Measurements from ENCODE around the gene VTI1A. TPM values are rescaled to one million over a fixed set of nuclear protein-coding genes. Genes with fewer than 3 reads are reported as not detected.

The VTI1A gene
- total and polyA plus RNA-seq, 2 experiments from 2014 or later, result 26.8 to 31.0 TPM

GRCh38 chr10:112820320-112820719 is 373.3 kb downstream of the VTI1A start:
- no peak for TF ChIP-seq JUNB (IDR thresholded peaks at IDR 0.05; ENCODE audit: unreplicated experiment)
- no peak for TF ChIP-seq ZNF462 (CRISPR knock-in tag; IDR thresholded peaks at IDR 0.05)
- no peak for TF ChIP-seq STAT1 (IDR thresholded peaks at IDR 0.05; ENCODE audit: unreplicated experiment)
- no peak for TF ChIP-seq CTCF (conservative IDR thresholded peaks at IDR 0.05; ENCODE audit: low read depth in 2 of 2)
- TF ChIP-seq EZH2 (IDR thresholded peaks at IDR 0.05; ENCODE audit: low read depth, unreplicated experiment), result no peak
- TF ChIP-seq REST (IDR thresholded peaks at IDR 0.05; ENCODE audit: unreplicated experiment), result no peak
- TF ChIP-seq POLR2AphosphoS5 (IDR thresholded peaks at IDR 0.05; ENCODE audit: low read depth), result no peak
- no peak for DNase-seq (ENCODE audit: low spot score)
- H3K36me3 Mint-ChIP-seq (ENCODE audit: low read depth), result no peaks in the 10 kb centered on the region

More at GRCh38 chr10:112820320-112820719, 373.3 kb downstream of the VTI1A start:
- H3K4me3 ChIP-seq, result no peak overlapping the region
- no peak overlapping the region for H3K27ac ChIP-seq (ENCODE audit: low read depth)
- no peak overlapping the region for H3K27ac Mint-ChIP-seq
- H3K9me2 ChIP-seq (ENCODE audit: insufficient read depth), result peaks cover 4% of the 10 kb centered on the region
- peaks cover 8% of the 10 kb centered on the region for H3K27me3 Mint-ChIP-seq (ENCODE audit: insufficient read depth, low read depth, poor library complexity)
- no peak for ATAC-seq
- H3K9me3 Mint-ChIP-seq, result no peaks in the 10 kb centered on the region
- H3K27me3 ChIP-seq (ENCODE audit: insufficient read depth), result no peaks in the 10 kb centered on the region
- no peak overlapping the region for H3K4me3 Mint-ChIP-seq
- no peak overlapping the region for H2AFZ ChIP-seq
- no peaks in the 10 kb centered on the region for H3K79me2 ChIP-seq (replicated peaks; ENCODE audit: insufficient read depth)
- no peaks in the 10 kb centered on the region for H4K20me1 ChIP-seq (replicated peaks; ENCODE audit: insufficient read depth)
- H3K4me2 ChIP-seq, result no peak overlapping the region
- no peaks in the 10 kb centered on the region; the same call in 1 of the 2 replicates for H3K36me3 ChIP-seq (ENCODE audit: insufficient read depth)
- peaks cover 48% of the 10 kb centered on the region for H3K4me1 Mint-ChIP-seq
- peaks cover 3% of the 10 kb centered on the region for H3F3A ChIP-seq (replicated peaks; ENCODE audit: low read depth)
- H3K4me1 ChIP-seq (ENCODE audit: insufficient read depth), result peaks cover 28% of the 10 kb centered on the region
